PFSK-1 (cell line): Measurements from ENCODE around the gene PTGFRN.

Experiments used
- POLR2AphosphoS5 ChIP-seq: IDR thresholded peaks from 2 replicates; pipeline ENCODE4 v1.6.1; 2012; ENCODE audit warnings: low read depth, mild to moderate bottlenecking, control low read depth, low read length, moderate library complexity
- REST ChIP-seq, 2 experiments: IDR thresholded peaks; 2 replicates each; pipeline versions ENCODE4 v1.6.1 to v1.8.0; 2011 to 2012; ENCODE audit warnings: low read depth in 2 of 2, low read length in 2 of 2, control low read depth in 1 of 2, inconsistent platforms in 1 of 2, mild to moderate bottlenecking in 1 of 2, moderate library complexity in 1 of 2; ENCODE audit not compliant: insufficient read depth in 1 of 2
- SIN3A ChIP-seq: IDR thresholded peaks from 2 replicates; pipeline ENCODE4 v1.6.1; 2012; ENCODE audit warnings: mild to moderate bottlenecking, low read length, moderate library complexity, borderline replicate concordance; ENCODE audit not compliant: insufficient read depth
- TAF1 ChIP-seq: IDR thresholded peaks from 2 replicates; pipeline ENCODE4 v1.6.1; 2012; ENCODE audit warnings: low read length, control low read depth, borderline replicate concordance; ENCODE audit not compliant: insufficient read depth

- no peak for TF ChIP-seq POLR2AphosphoS5
- no peak for TF ChIP-seq REST (IDR thresholded peaks at IDR 0.05; ENCODE audit: insufficient read depth in 1 of 2, low read depth in 2 of 2, low read length in 2 of 2)
- TF ChIP-seq TAF1 = no peak
- no peak for TF ChIP-seq SIN3A
These were observed 120.7 kb downstream of the PTGFRN start for GRCh38 chr1:117030271-117030877.
